Dedifferentiated amniotic fluid mesenchymal stem cell (primary cell): Measurements from ENCODE around the gene GRAMD1A.
"Not testable (repeated sequence)": the region's sequence is repeated elsewhere in the genome, so short reads cannot be mapped to it uniquely, and the experiment has no call there.

ENCODE experiments used
- DNase-seq: peaks from one replicate; pipeline ENCODE4 v3.0.0-alpha.2; 2016; ENCODE audit errors: extremely low spot score

GRAMD1A gene

GRCh38 chr19:34999498-35000337 is at the start of gene GRAMD1A:
GRAMD1A (plus strand) TSS chr19:35000323; CDS start chr19:35000479, 156 bp downstream.
- peak; percentile 72 for DNase-seq

- DNase-seq: no peak
These were observed 47.0 kb upstream of the GRAMD1A start for GRCh38 chr19:34953092-34953491.

GRCh38 chr19:34957830-34958751 is 42.0 kb upstream of the GRAMD1A start:
- DNase-seq: no peak

- DNase-seq: no peak
These were observed 41.1 kb upstream of the GRAMD1A start for GRCh38 chr19:34959021-34959420.

- DNase-seq: no peak
These were observed 39.9 kb upstream of the GRAMD1A start for GRCh38 chr19:34960103-34960805.

GRCh38 chr19:34960940-34961679 is 39.0 kb upstream of the GRAMD1A start:
- no peak for DNase-seq

- no peak for DNase-seq
These were observed 38.1 kb upstream of the GRAMD1A start for GRCh38 chr19:34961775-34962686.

- no peak for DNase-seq
These were observed 37.2 kb upstream of the GRAMD1A start for GRCh38 chr19:34962687-34963572.

- no peak for DNase-seq
These were observed 36.3 kb upstream of the GRAMD1A start, which contains the start of gene ZNF792 for GRCh38 chr19:34963573-34964406. ZNF792 (minus strand) TSS chr19:34964229; CDS start chr19:34963662, 567 bp downstream.

GRCh38 chr19:34964598-34964997 is 35.5 kb upstream of the GRAMD1A start:
- no peak for DNase-seq

- not testable (repeated sequence) for DNase-seq
These were observed 34.6 kb upstream of the GRAMD1A start for GRCh38 chr19:34965505-34965904.

- no peak for DNase-seq
These were observed 32.6 kb upstream of the GRAMD1A start for GRCh38 chr19:34967551-34967950.

- DNase-seq: no peak
These were observed 30.4 kb upstream of the GRAMD1A start for GRCh38 chr19:34969721-34970120.

- DNase-seq: not testable (repeated sequence)
These were observed 29.8 kb upstream of the GRAMD1A start for GRCh38 chr19:34970185-34970780.

- DNase-seq: no peak
These were observed 27.9 kb upstream of the GRAMD1A start for GRCh38 chr19:34972163-34972705.

GRCh38 chr19:34974646-34975045 is 25.5 kb upstream of the GRAMD1A start:
- DNase-seq: no peak

GRCh38 chr19:34975056-34975455 is 25.1 kb upstream of the GRAMD1A start:
- DNase-seq: no peak
